ENCODE data around the gene CAMK4. TPM values are rescaled to one million over a fixed set of nuclear protein-coding genes. Genes with fewer than 3 reads are reported as not detected.
A peak's percentile ranks its signal among the peaks of the same experiment; 100 is the strongest.
"Not testable (repeated sequence)": the region's sequence is repeated elsewhere in the genome, so short reads cannot be mapped to it uniquely, and the experiment has no call there.

Gene CAMK4
- total and polyA plus RNA-seq, 2 donors (not counting 1 experiment from before 2014, with no cell fraction given), result 0.83 to 5.9 TPM

GRCh38 chr5:111299067-111299481, 74.9 kb downstream of the CAMK4 start:
- H3K27me3 ChIP-seq (ENCODE audit: control insufficient read depth, insufficient read depth, low read length), result no peaks in the 10 kb centered on the region
- peak in 1 of 2 donors; percentile 17 for DNase-seq (ENCODE audit: low read depth in 2 of 2)
- TF ChIP-seq CTCF (conservative IDR thresholded peaks at IDR 0.05 in 1 of 2, IDR thresholded peaks at IDR 0.05 in 1 of 2; ENCODE audit: low read depth in 1 of 2, low read length in 2 of 2) (no peak), EZH2 (IDR thresholded peaks at IDR 0.05; ENCODE audit: low read length, missing control alignments) (no peak)
- no peak overlapping the region for H3K4me3 ChIP-seq (replicated peaks in 1 of 4; ENCODE audit: control extremely low read depth in 1 of 4, insufficient read depth in 1 of 4, low read depth in 3 of 4, low read length in 4 of 4)
- H3K27ac ChIP-seq (ENCODE audit: insufficient read depth, low read length), result no peak overlapping the region
- no peak overlapping the region for H3K9ac ChIP-seq (ENCODE audit: insufficient read depth, low read length)
- H4K20me1 ChIP-seq (ENCODE audit: control insufficient read depth, extremely low read depth, insufficient read depth, low read length), result no peaks in the 10 kb centered on the region
- no peaks in the 10 kb centered on the region for H3K4me1 ChIP-seq (ENCODE audit: control insufficient read depth, extremely low read depth, insufficient read depth, low read length)
- H3K4me2 ChIP-seq (ENCODE audit: extremely low read depth, insufficient read depth, low read length), result no peak overlapping the region
- no peak overlapping the region for H2AFZ ChIP-seq (ENCODE audit: low read length)
- no peaks in the 10 kb centered on the region for H3K9me3 ChIP-seq (ENCODE audit: control insufficient read depth, insufficient read depth, low read depth, low read length)
- no peaks in the 10 kb centered on the region for H3K36me3 ChIP-seq (ENCODE audit: control insufficient read depth, insufficient read depth, low read length)
- no peaks in the 10 kb centered on the region for H3K79me2 ChIP-seq (ENCODE audit: control insufficient read depth, insufficient read depth, low read length)

DNA sequence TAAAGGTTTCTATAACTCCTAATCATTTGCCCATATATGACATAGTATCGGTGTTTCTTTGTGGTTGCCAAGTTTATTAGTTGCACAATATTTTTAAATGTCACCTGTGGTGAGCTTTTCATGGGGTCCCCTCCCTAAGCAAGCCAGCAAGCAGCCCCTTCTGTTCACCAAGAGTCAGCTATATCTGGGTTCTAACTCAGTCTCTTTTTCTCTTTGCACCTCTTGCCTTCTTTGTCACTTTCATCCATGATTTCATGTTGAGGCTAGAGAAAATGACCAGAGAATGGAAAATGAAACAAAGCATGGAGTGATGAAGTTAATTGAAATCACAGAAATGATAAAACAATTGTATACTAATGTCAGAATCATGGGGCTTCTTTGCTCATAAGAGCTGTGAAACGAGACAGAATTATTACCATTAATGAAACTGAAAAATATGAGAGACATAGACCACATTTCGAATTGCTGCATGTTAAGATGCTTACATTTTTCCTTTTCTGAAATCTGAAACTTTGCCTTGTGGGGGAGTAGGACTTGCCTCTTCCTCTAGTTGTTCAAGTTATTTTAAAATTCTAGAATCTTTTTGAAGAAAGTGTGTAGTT, 75.7 kb downstream of the CAMK4 start:
- Histone ChIP-seq H3K9me3 (ENCODE audit: control insufficient read depth, insufficient read depth, low read depth, low read length) (no peaks in the 10 kb centered on the region), H3K27me3 (ENCODE audit: control insufficient read depth, insufficient read depth, low read length) (no peaks in the 10 kb centered on the region), H3K4me3 (replicated peaks in 1 of 4; ENCODE audit: control extremely low read depth in 1 of 4, insufficient read depth in 1 of 4, low read depth in 3 of 4, low read length in 4 of 4) (no peak overlapping the region), H3K4me1 (ENCODE audit: control insufficient read depth, extremely low read depth, insufficient read depth, low read length) (no peaks in the 10 kb centered on the region), H3K36me3 (ENCODE audit: control insufficient read depth, insufficient read depth, low read length) (no peaks in the 10 kb centered on the region), H3K79me2 (ENCODE audit: control insufficient read depth, insufficient read depth, low read length) (no peaks in the 10 kb centered on the region), H3K9ac (ENCODE audit: insufficient read depth, low read length) (no peak overlapping the region), H3K27ac (ENCODE audit: insufficient read depth, low read length) (no peak overlapping the region), H4K20me1 (ENCODE audit: control insufficient read depth, extremely low read depth, insufficient read depth, low read length) (no peaks in the 10 kb centered on the region), H2AFZ (ENCODE audit: low read length) (no peak overlapping the region), H3K4me2 (ENCODE audit: extremely low read depth, insufficient read depth, low read length) (no peak overlapping the region)
- DNase-seq (ENCODE audit: low read depth in 2 of 2), result no peak
- no peak for TF ChIP-seq EZH2 (IDR thresholded peaks at IDR 0.05; ENCODE audit: low read length, missing control alignments)
- no peak for TF ChIP-seq CTCF (conservative IDR thresholded peaks at IDR 0.05 in 1 of 2, IDR thresholded peaks at IDR 0.05 in 1 of 2; ENCODE audit: low read depth in 1 of 2, low read length in 2 of 2)

- no peak overlapping the region for H3K4me3 ChIP-seq (replicated peaks in 1 of 4; ENCODE audit: control extremely low read depth in 1 of 4, insufficient read depth in 1 of 4, low read depth in 3 of 4, low read length in 4 of 4)
- H3K27ac ChIP-seq (ENCODE audit: insufficient read depth, low read length), result no peak overlapping the region
- H3K27me3 ChIP-seq (ENCODE audit: control insufficient read depth, insufficient read depth, low read length), result no peaks in the 10 kb centered on the region
- no peaks in the 10 kb centered on the region for H3K79me2 ChIP-seq (ENCODE audit: control insufficient read depth, insufficient read depth, low read length)
- TF ChIP-seq EZH2 (IDR thresholded peaks at IDR 0.05; ENCODE audit: low read length, missing control alignments) (no peak), CTCF (conservative IDR thresholded peaks at IDR 0.05 in 1 of 2, IDR thresholded peaks at IDR 0.05 in 1 of 2; ENCODE audit: low read depth in 1 of 2, low read length in 2 of 2) (no peak)
- H3K4me2 ChIP-seq (ENCODE audit: extremely low read depth, insufficient read depth, low read length), result no peak overlapping the region
- no peak for DNase-seq (ENCODE audit: low read depth in 2 of 2)
- no peak overlapping the region for H3K9ac ChIP-seq (ENCODE audit: insufficient read depth, low read length)
- no peaks in the 10 kb centered on the region for H3K4me1 ChIP-seq (ENCODE audit: control insufficient read depth, extremely low read depth, insufficient read depth, low read length)
- H3K36me3 ChIP-seq (ENCODE audit: control insufficient read depth, insufficient read depth, low read length), result no peaks in the 10 kb centered on the region
- no peak overlapping the region for H2AFZ ChIP-seq (ENCODE audit: low read length)
- no peaks in the 10 kb centered on the region for H3K9me3 ChIP-seq (ENCODE audit: control insufficient read depth, insufficient read depth, low read depth, low read length)
- no peaks in the 10 kb centered on the region for H4K20me1 ChIP-seq (ENCODE audit: control insufficient read depth, extremely low read depth, insufficient read depth, low read length)
Observed at GRCh38 chr5:111301264-111301663, 77.1 kb downstream of the CAMK4 start.

- H3K36me3 ChIP-seq (ENCODE audit: control insufficient read depth, insufficient read depth, low read length); DNase-seq (ENCODE audit: low read depth in 2 of 2); H3K4me2 ChIP-seq (ENCODE audit: extremely low read depth, insufficient read depth, low read length); H3K4me3 ChIP-seq (replicated peaks in 1 of 4; ENCODE audit: control extremely low read depth in 1 of 4, insufficient read depth in 1 of 4, low read depth in 3 of 4, low read length in 4 of 4); H3K9me3 ChIP-seq (ENCODE audit: control insufficient read depth, insufficient read depth, low read depth, low read length); H3K4me1 ChIP-seq (ENCODE audit: control insufficient read depth, extremely low read depth, insufficient read depth, low read length); H3K27ac ChIP-seq (ENCODE audit: insufficient read depth, low read length); H3K27me3 ChIP-seq (ENCODE audit: control insufficient read depth, insufficient read depth, low read length); H3K79me2 ChIP-seq (ENCODE audit: control insufficient read depth, insufficient read depth, low read length); H2AFZ ChIP-seq (ENCODE audit: low read length); H3K9ac ChIP-seq (ENCODE audit: insufficient read depth, low read length); H4K20me1 ChIP-seq (ENCODE audit: control insufficient read depth, extremely low read depth, insufficient read depth, low read length): not testable (repeated sequence)
Observed at GRCh38 chr5:111302043-111302442, 77.9 kb downstream of the CAMK4 start.

All from fibroblast of lung (primary cell).